ENCODE measurements around the gene WDHD1. TPM values are rescaled to one million over a fixed set of nuclear protein-coding genes. Genes with fewer than 3 reads are reported as not detected.
"Not testable (repeated sequence)": the region's sequence is repeated elsewhere in the genome, so short reads cannot be mapped to it uniquely, and the experiment has no call there.

WDHD1 gene
- total and polyA plus RNA-seq, 8 donors, result 0.29 to 15.6 (median 1.2) TPM; not detected in 1

DNA sequence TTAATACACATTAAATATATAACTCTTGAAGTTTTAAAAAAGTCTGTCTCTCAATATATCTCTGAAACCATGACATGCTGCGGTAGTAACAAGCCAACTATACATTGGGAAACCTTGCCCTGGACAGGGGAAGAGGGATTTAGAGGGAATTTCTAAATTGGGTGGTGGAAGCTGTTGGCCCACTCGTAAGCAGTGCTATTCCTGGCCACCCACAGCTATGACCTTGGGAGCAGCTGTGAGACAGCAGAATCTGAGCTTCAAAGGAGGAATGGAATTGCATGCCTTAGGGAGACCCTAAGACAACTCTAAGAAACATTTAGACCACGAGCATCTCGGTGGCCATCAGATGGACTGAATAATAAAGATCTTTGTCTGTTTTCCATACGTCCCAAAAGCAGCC, 108.5 kb downstream of the WDHD1 start:
- no peak for DNase-seq
- WGBS, 5 donors, result 67 to 81% (median 74%) methylated on average over 5 of the region's 5 CpGs
- H3K27ac ChIP-seq, result no peak overlapping the region
- intact Hi-C loops (cut with DNase I; ENCODE audit: low total_unique reads), result no loop called here
- no peak overlapping the region for H3K4me3 ChIP-seq
- no peaks in the 10 kb centered on the region for H3K27me3 ChIP-seq
- no peaks in the 10 kb centered on the region for H3K9me3 ChIP-seq
- no peaks in the 10 kb centered on the region for H3K4me1 ChIP-seq
- TF ChIP-seq EP300 (IDR thresholded peaks at IDR 0.05) (no peak), POLR2AphosphoS5 (IDR thresholded peaks at IDR 0.05) (no peak), POLR2A (IDR thresholded peaks at IDR 0.05) (no peak)
- TF ChIP-seq, protein P1, sequence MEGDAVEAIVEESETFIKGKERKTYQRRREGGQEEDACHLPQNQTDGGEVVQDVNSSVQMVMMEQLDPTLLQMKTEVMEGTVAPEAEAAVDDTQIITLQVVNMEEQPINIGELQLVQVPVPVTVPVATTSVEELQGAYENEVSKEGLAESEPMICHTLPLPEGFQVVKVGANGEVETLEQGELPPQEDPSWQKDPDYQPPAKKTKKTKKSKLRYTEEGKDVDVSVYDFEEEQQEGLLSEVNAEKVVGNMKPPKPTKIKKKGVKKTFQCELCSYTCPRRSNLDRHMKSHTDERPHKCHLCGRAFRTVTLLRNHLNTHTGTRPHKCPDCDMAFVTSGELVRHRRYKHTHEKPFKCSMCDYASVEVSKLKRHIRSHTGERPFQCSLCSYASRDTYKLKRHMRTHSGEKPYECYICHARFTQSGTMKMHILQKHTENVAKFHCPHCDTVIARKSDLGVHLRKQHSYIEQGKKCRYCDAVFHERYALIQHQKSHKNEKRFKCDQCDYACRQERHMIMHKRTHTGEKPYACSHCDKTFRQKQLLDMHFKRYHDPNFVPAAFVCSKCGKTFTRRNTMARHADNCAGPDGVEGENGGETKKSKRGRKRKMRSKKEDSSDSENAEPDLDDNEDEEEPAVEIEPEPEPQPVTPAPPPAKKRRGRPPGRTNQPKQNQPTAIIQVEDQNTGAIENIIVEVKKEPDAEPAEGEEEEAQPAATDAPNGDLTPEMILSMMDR (IDR thresholded peaks at IDR 0.05), result no peak
- H3K36me3 ChIP-seq, result no peaks in the 10 kb centered on the region

DNA sequence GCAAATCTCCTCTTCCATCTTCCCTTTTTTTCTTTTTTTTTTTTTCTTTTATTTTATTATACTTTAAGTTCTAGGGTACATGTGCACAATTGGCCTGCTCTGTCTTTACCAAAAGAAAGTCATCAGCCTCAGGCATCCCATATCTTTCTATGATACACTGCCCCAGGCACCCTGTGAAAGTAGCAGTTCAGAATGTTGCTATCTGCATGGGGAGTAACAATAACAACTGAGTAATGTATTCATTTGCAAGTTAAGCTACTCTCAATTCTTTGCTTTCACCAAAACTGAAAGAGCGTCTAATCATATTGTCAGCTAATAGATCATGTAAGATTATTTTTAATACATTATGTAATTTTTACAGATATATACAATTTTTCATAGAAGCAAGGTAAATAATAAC, 110.8 kb downstream of the WDHD1 start:
- H3K4me1 ChIP-seq, result no peaks in the 10 kb centered on the region
- DNase-seq, result no peak
- H3K9me3 ChIP-seq, result no peaks in the 10 kb centered on the region
- H3K27me3 ChIP-seq, result no peaks in the 10 kb centered on the region
- WGBS, 5 donors, result 90 to 96% (median 94%) methylated on average over 1 of the region's 1 CpG
- intact Hi-C loops (cut with DNase I; ENCODE audit: low total_unique reads), result no loop called here
- no peak overlapping the region for H3K4me3 ChIP-seq
- H3K27ac ChIP-seq, result no peak overlapping the region
- no peak for TF ChIP-seq EP300 (IDR thresholded peaks at IDR 0.05)
- TF ChIP-seq POLR2A (IDR thresholded peaks at IDR 0.05), result no peak
- TF ChIP-seq, protein P1 (IDR thresholded peaks at IDR 0.05), result no peak
- no peak for TF ChIP-seq POLR2AphosphoS5 (IDR thresholded peaks at IDR 0.05)
- H3K36me3 ChIP-seq, result no peaks in the 10 kb centered on the region

DNA sequence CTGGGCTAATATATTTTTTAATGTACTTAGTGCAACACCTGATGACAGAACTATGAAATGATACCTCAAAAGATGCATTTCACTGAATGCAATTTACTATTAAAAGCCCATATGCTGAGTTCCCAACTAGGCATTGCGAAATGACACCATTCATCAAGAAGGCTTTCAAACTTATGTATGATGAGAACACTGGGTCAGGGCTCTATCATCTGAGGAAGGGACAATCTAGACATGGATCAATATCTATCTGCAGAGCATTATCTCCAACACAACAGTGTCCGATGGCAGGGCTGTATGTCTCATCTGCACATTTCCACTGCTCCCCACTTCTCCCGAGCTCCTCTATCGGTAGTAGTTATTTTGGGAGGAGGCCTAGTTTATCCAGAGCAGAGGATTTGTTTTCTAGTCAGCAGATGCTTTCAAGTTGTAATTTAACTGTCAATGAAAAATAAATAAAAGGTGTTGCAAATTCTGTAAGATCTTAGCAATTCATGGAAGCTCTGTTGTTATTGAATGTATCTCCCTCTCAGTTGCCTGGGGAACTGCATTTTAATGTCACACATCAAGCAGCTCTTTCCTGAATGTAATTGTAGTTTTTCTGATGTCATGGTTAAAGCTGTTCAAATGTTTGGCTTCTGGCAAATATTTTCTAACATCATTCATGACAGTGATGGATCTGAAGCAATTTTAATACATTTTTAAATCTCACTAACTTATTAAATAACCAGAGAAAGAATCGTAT, 116.9 kb downstream of the WDHD1 start:
- no peaks in the 10 kb centered on the region for H3K4me1 ChIP-seq
- TF ChIP-seq EP300 (IDR thresholded peaks at IDR 0.05) (no peak), POLR2A (IDR thresholded peaks at IDR 0.05) (no peak), POLR2AphosphoS5 (IDR thresholded peaks at IDR 0.05) (no peak)
- TF ChIP-seq, protein P1 (IDR thresholded peaks at IDR 0.05), result no peak
- no peaks in the 10 kb centered on the region for H3K9me3 ChIP-seq
- intact Hi-C loops (cut with DNase I; ENCODE audit: low total_unique reads), result no loop called here
- H3K27me3 ChIP-seq, result no peaks in the 10 kb centered on the region
- H3K36me3 ChIP-seq, result no peaks in the 10 kb centered on the region
- H3K27ac ChIP-seq, result no peak overlapping the region
- DNase-seq, result no peak
- H3K4me3 ChIP-seq, result no peak overlapping the region
- WGBS, 5 donors, result 82 to 93% (median 90%) methylated on average over 5 of the region's 5 CpGs

DNA sequence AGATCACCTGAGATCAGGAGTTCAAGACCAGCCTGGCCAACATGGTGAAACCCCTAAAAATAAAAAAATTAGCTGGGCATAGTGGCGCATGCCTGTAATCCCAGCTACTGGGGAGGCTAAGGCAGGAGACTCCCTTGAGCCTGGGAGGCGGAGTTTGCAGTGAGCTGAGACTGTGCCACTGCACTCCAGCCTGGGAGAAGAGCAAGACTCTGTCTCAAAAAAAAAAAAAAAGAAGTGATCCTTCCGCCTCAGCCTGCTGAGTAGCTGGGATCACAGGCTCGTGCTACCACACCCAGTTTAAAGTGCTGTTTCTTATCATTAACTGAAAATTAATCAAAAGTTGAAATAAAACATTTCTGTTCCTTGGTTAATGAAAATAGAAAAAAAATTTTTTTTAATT, 117.9 kb downstream of the WDHD1 start:
- intact Hi-C loops (cut with DNase I; ENCODE audit: low total_unique reads); H3K36me3 ChIP-seq; H3K4me3 ChIP-seq; DNase-seq; H3K9me3 ChIP-seq; H3K27ac ChIP-seq; H3K4me1 ChIP-seq; H3K27me3 ChIP-seq: not testable (repeated sequence)
- 70 to 79% (median 73%) methylated on average over 4 of the region's 4 CpGs for WGBS, 5 donors

DNA sequence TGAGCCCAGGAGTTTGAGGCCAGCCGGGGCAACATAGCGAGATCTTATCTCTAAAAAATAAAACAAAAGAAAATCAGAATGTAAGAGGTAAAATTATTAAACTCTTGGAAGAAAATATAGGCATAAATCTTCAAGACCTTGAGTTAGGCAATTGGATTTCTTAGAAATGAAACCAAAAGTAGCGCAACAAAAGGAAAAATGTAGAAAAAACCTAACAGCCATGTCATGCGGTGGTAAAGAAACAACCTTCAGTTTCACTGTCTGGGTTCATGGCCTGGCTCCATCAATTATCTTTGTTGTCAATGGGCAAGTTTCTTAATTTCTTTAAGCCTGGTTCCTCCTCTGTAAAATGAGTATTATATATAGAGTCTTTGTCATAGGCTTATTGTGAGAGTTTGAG, 118.7 kb downstream of the WDHD1 start:
- H3K27me3 ChIP-seq, result no peaks in the 10 kb centered on the region
- DNase-seq, result no peak
- no peaks in the 10 kb centered on the region for H3K36me3 ChIP-seq
- peaks cover 0 to 3% (median 0%) of the 10 kb centered on the region in 4 donors for H3K4me1 ChIP-seq
- H3K27ac ChIP-seq, result no peak overlapping the region
- H3K9me3 ChIP-seq, result no peaks in the 10 kb centered on the region
- TF ChIP-seq POLR2A (IDR thresholded peaks at IDR 0.05) (no peak), EP300 (IDR thresholded peaks at IDR 0.05) (no peak)
- intact Hi-C loops (cut with DNase I; ENCODE audit: low total_unique reads), result no loop called here
- no peak overlapping the region for H3K4me3 ChIP-seq
- WGBS, 5 donors, result 71 to 80% (median 79%) methylated on average over 4 of the region's 4 CpGs
